Nephron (organoid): ENCODE measurements around the gene INTS7.

Experiments
- H3K27ac Mint-ChIP-seq, 3 experiments: 2 replicates each; pipeline ENCODE4 v1.8.0; 2020; ENCODE audit warnings: mixed read lengths in 3 of 3, mild to moderate bottlenecking in 2 of 3, moderate library complexity in 1 of 3
- H3K27me3 Mint-ChIP-seq: 2 replicates; pipeline ENCODE4 v1.8.0; 2021; ENCODE audit warnings: low read depth, mild to moderate bottlenecking, moderate library complexity, mixed read lengths
- H3K36me3 Mint-ChIP-seq: 2 replicates; pipeline ENCODE4 v1.8.0; 2020; ENCODE audit warnings: low read depth, mixed read lengths
- H3K4me1 Mint-ChIP-seq: 2 replicates; pipeline ENCODE4 v1.8.0; 2020; ENCODE audit warnings: mixed read lengths
- H3K4me3 Mint-ChIP-seq, 3 experiments: 2 replicates each; pipeline ENCODE4 v1.8.0; 2020; ENCODE audit warnings: mild to moderate bottlenecking in 3 of 3, mixed read lengths in 3 of 3, moderate library complexity in 2 of 3
- H3K9me3 Mint-ChIP-seq: 2 replicates; pipeline ENCODE4 v1.8.0; 2020; ENCODE audit warnings: mixed read lengths
- TF ChIP-seq, protein P1 (sequence below), 3 experiments: fragments of 200-600 bp; sonication (generic); IDR thresholded peaks; one replicate each; pipeline ENCODE4 v1.5.0; 2021; ENCODE audit warnings: antibody characterized with exemption in 3 of 3; ENCODE audit not compliant: unreplicated experiment in 3 of 3

The INTS7 gene

DNA sequence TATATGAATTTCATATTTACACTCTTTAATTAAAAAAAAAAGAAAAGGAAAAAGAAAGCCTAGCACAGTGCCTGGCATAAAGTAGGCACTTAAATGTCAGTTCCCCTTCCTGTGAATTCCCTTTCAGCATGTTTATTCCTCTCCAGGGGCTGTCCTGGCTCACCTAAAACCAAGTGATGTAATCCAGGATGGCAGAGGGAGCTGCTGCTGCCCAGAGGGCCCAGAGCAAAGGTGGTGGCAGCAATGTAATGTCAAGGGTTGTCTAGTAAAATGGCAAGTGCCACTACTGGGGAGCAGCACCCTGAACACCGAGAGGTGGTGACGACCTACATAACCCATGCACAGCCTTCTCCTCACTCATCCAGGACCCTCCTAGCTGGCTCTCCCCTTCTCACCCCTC is 126.4 kb downstream of the INTS7 start:
- no peaks in the 10 kb centered on the region for H3K36me3 Mint-ChIP-seq
- peaks cover 5% of the 10 kb centered on the region for H3K4me1 Mint-ChIP-seq
- H3K27me3 Mint-ChIP-seq, result peaks cover 5% of the 10 kb centered on the region
- TF ChIP-seq, protein P1, sequence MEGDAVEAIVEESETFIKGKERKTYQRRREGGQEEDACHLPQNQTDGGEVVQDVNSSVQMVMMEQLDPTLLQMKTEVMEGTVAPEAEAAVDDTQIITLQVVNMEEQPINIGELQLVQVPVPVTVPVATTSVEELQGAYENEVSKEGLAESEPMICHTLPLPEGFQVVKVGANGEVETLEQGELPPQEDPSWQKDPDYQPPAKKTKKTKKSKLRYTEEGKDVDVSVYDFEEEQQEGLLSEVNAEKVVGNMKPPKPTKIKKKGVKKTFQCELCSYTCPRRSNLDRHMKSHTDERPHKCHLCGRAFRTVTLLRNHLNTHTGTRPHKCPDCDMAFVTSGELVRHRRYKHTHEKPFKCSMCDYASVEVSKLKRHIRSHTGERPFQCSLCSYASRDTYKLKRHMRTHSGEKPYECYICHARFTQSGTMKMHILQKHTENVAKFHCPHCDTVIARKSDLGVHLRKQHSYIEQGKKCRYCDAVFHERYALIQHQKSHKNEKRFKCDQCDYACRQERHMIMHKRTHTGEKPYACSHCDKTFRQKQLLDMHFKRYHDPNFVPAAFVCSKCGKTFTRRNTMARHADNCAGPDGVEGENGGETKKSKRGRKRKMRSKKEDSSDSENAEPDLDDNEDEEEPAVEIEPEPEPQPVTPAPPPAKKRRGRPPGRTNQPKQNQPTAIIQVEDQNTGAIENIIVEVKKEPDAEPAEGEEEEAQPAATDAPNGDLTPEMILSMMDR (IDR thresholded peaks at IDR 0.05; ENCODE audit: unreplicated experiment in 3 of 3), result no peak
- H3K27ac Mint-ChIP-seq, result peak overlapping the region in 1 of 3 experiments; percentile 72
- no peak overlapping the region for H3K4me3 Mint-ChIP-seq
- H3K9me3 Mint-ChIP-seq, result no peaks in the 10 kb centered on the region

DNA sequence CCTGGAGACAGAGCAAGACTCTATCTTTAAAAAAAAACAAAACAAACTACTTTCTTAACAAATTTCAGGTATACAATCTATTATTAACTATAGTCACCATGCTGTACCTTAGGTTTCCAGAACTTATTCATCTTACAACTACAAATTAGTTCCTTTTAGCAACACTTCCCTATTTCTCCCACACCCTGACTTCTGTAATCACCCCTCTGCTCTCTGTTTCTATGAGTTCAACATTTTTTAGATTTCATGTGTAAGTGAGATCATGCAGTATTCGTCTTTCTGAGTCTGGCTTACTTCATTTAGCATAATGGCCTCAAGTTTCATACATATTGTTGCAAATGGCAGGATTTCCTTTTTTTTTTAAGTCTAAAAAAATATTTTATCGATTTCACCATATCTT is 126.9 kb downstream of the INTS7 start:
- Mint-ChIP-seq H3K9me3 (no peaks in the 10 kb centered on the region), H3K4me1 (peaks cover 5% of the 10 kb centered on the region), H3K36me3 (no peaks in the 10 kb centered on the region), H3K27ac (no peak overlapping the region), H3K27me3 (peaks cover 5% of the 10 kb centered on the region), H3K4me3 (no peak overlapping the region)
- TF ChIP-seq, protein P1 (IDR thresholded peaks at IDR 0.05; ENCODE audit: unreplicated experiment in 3 of 3), result no peak

DNA sequence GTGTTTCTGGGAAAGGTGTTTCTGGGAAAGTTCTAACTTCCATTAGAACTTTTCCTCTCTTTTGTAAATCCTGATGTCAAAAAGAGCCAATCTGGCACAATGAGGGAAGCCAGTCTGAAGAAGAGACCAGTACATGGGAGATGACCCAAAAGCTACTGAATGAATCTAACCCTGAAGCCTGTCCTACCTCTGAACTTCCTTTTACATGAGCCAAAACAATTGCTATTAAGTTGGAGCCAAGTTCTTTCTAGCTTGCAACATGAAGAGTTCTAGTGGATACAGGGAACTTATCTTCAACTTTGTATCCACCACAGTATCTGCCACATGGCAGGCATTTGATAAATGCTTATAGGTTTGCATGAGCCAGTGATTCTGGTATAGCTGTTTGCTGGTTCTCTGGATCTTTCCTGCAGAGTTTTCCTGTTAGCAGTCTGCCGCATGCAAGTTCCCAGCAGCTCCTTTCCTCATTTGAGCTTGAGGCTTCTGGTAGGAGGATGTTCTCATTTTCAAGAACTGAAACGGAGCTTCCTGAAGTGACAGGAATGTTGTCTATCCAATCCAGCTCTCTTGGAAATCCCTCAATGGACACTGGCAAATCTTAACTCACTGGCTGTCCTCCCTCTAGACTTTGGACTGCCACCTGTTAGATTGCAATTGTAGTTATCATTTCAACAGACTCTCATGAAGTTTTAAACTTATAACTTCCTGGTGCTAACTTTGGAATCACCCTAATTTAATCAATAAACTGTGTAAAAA is 131.7 kb downstream of the INTS7 start:
- H3K27me3 Mint-ChIP-seq, result no peaks in the 10 kb centered on the region
- no peak overlapping the region for H3K27ac Mint-ChIP-seq
- H3K4me3 Mint-ChIP-seq, result no peak overlapping the region
- TF ChIP-seq, protein P1 (IDR thresholded peaks at IDR 0.05; ENCODE audit: unreplicated experiment in 3 of 3), result no peak
- no peaks in the 10 kb centered on the region for H3K36me3 Mint-ChIP-seq
- H3K4me1 Mint-ChIP-seq, result no peaks in the 10 kb centered on the region
- peaks cover 10% of the 10 kb centered on the region for H3K9me3 Mint-ChIP-seq

DNA sequence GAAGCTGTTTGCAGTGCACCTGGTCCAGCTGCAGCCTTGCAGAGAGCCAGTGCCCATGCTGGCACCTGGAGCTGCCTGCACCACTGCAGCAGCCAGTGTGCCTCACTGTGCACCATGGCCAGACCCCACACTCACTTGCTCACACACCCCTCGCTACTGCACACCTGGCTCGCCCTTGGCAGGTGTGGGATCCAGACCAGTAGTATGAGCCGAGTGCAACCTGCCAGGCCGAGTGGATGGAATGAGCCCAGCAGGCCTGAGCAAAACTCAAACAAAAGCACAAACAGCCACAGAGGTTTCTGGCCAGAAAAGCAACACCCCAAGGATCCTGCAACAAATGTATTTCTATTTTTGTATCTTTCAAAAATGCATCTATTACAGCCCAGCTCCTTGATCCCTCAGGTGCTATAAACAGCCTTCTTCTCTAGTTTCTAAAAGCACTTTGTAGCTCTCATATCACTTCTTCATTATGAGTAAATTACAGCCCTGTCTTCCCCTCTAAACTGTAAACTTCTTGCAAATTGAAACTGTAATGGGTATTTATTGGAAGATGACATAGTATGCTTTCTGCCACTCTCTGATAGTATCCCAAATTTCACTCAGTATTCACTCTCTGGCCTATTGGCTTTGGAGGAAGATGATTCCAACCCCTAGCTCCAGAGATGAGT is 132.6 kb downstream of the INTS7 start:
- TF ChIP-seq, protein P1 (IDR thresholded peaks at IDR 0.05; ENCODE audit: unreplicated experiment in 3 of 3), result no peak
- H3K27me3 Mint-ChIP-seq, result no peaks in the 10 kb centered on the region

DNA sequence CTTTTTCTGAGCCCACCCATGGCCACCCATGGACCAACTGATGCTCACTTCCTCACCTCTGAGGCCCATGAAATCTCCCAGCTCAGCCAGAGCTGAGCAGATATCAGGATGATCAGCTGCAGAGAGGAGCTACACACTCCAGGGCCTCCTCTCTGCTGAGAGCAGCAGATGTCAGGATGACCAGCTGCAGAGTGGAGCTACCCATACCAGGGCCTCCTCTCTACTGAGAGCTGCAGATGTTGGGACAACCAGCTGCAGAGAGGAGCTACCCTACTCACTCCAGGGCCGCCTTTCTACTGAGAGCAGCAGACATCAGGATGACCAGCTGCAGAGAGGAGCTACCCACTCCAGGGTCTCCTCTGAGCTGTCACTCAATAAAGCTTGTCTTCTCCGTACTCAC is 133.4 kb downstream of the INTS7 start:
- Mint-ChIP-seq H3K9me3 (peaks cover 10% of the 10 kb centered on the region), H3K4me3 (no peak overlapping the region), H3K27me3 (no peaks in the 10 kb centered on the region), H3K4me1 (no peaks in the 10 kb centered on the region), H3K36me3 (no peaks in the 10 kb centered on the region), H3K27ac (no peak overlapping the region)
- TF ChIP-seq, protein P1 (IDR thresholded peaks at IDR 0.05; ENCODE audit: unreplicated experiment in 3 of 3), result no peak

More for the DNA sequence above, 132.6 kb downstream of the INTS7 start:
- H3K9me3 Mint-ChIP-seq, result peaks cover 10% of the 10 kb centered on the region
- H3K4me3 Mint-ChIP-seq, result no peak overlapping the region
- no peaks in the 10 kb centered on the region for H3K4me1 Mint-ChIP-seq
- H3K27ac Mint-ChIP-seq, result no peak overlapping the region
- H3K36me3 Mint-ChIP-seq, result no peaks in the 10 kb centered on the region
